T-cell (primary cell): ENCODE data around the gene NCAPG2. TPM values are rescaled to one million over a fixed set of nuclear protein-coding genes. Genes with fewer than 3 reads are reported as not detected.
A peak's percentile ranks its signal among the peaks of the same experiment; 100 is the strongest.

Source experiments
- ATAC-seq, 4 experiments: fragments of 200-7000 bp in 3 of 4; fragments of 150-1000 bp in 1 of 4; cut with Tn5 transposase; replicated peaks in 1 of 4; 1 replicate in 3 of 4; 2 replicates in 1 of 4; pipeline ENCODE4 v1.10.0; 2021; ENCODE audit warnings: moderate library complexity in 3 of 4, mild to moderate bottlenecking in 2 of 4, moderate number of reproducible peaks in 1 of 4
- CTCF ChIA-PET, 2 donors: fragments of 300-600 bp; sonication (Branson Sonifier 250); formaldehyde crosslinking; loops; one replicate each; lab custom pipeline; 2022; ENCODE audit warnings: antibody characterized with exemption in 2 of 2; lab: Charles Lee
- POLR2A ChIA-PET, 2 donors: fragments of 300-600 bp; sonication (Branson Sonifier 250); formaldehyde crosslinking; loops; one replicate each; lab custom pipeline; 2022; ENCODE audit warnings: antibody characterized with exemption in 2 of 2; lab: Charles Lee
- DNase-seq, 35 experiments: peaks; one replicate each; pipeline versions ENCODE4 v3.0.0 to v3.0.0-alpha.2; 2013 to 2023
- H3K27ac ChIP-seq: one replicate; pipeline ENCODE4 v1.5.1; 2013; ENCODE audit warnings: low read length
- H3K27me3 ChIP-seq, 2 experiments: replicated peaks in 1 of 2; 1 replicate in 1 of 2; 2 replicates in 1 of 2; pipeline versions ENCODE4 v1.6.1 to v1.7.0; 2013; ENCODE audit warnings: low read length in 1 of 2, mixed read lengths in 1 of 2; ENCODE audit not compliant: control insufficient read depth in 2 of 2, insufficient read depth in 2 of 2; ENCODE audit errors: extremely low read depth in 1 of 2
- H3K36me3 ChIP-seq, 2 donors: 1 replicate in 1 of 2; 2 replicates in 1 of 2; pipeline versions ENCODE4 v1.6.1 to v1.7.0; 2013; ENCODE audit warnings: low read length in 1 of 2; ENCODE audit not compliant: control insufficient read depth in 2 of 2, insufficient read depth in 1 of 2; ENCODE audit errors: extremely low read depth in 1 of 2
- H3K4me1 ChIP-seq, 2 experiments: 1 replicate in 1 of 2; 2 replicates in 1 of 2; pipeline versions ENCODE4 v1.6.1 to v1.7.0; 2013; ENCODE audit warnings: low read length in 2 of 2, mixed read lengths in 1 of 2; ENCODE audit not compliant: insufficient read depth in 2 of 2, control insufficient read depth in 1 of 2; ENCODE audit errors: extremely low read depth in 1 of 2
- H3K4me3 ChIP-seq, 2 donors: 1 replicate in 1 of 2; 2 replicates in 1 of 2; pipeline versions ENCODE4 v1.5.1 to v1.7.0; 2013; ENCODE audit warnings: mild to moderate bottlenecking in 2 of 2, low read length in 1 of 2, moderate library complexity in 1 of 2; ENCODE audit not compliant: control insufficient read depth in 1 of 2; ENCODE audit errors: extremely low read depth in 1 of 2
- H3K9me3 ChIP-seq: 2 replicates; pipeline ENCODE4 v1.7.0; 2013
- H3K27ac Mint-ChIP-seq, 2 donors: one replicate each; pipeline ENCODE4 v1.8.0; 2020 to 2021; ENCODE audit warnings: mild to moderate bottlenecking in 2 of 2, mixed read lengths in 2 of 2
- H3K27me3 Mint-ChIP-seq, 2 donors: one replicate each; pipeline ENCODE4 v1.8.0; 2021 to 2022; ENCODE audit warnings: mixed read lengths in 2 of 2
- H3K36me3 Mint-ChIP-seq: one replicate; pipeline ENCODE4 v1.8.0; 2021; ENCODE audit warnings: mixed read lengths
- H3K4me1 Mint-ChIP-seq, 3 donors: one replicate each; pipeline ENCODE4 v1.8.0; 2020 to 2022; ENCODE audit warnings: mixed read lengths in 3 of 3, mild to moderate bottlenecking in 1 of 3
- H3K4me3 Mint-ChIP-seq, 3 donors: one replicate each; pipeline ENCODE4 v1.8.0; 2020 to 2022; ENCODE audit warnings: mild to moderate bottlenecking in 3 of 3, mixed read lengths in 3 of 3, moderate library complexity in 3 of 3
- H3K9me3 Mint-ChIP-seq, 3 donors: one replicate each; pipeline ENCODE4 v1.8.0; 2020 to 2022; ENCODE audit warnings: mixed read lengths in 3 of 3
- WGBS: methylation state at CpG from one replicate; pipeline ENCODE4 v1.1.5; 2013; ENCODE audit warnings: missing lambda C conversion rate; ENCODE audit not compliant: insufficient coverage; 5-methylcytosine and 5-hydroxymethylcytosine counted together
- total RNA-seq, 35 experiments: library from RNA in 6 of 35; stranded (reverse) in 6 of 35; fragments of 120-200 nt in 1 of 35; gene quantifications; one replicate each; pipeline versions ENCODE4 v1.2.1 to v1.2.4 and lab custom pipeline; 2013 to 2026

Gene NCAPG2
- total RNA-seq, 5 donors from 2014 or later (not counting 1 experiment from before 2014, with no cell fraction given), result 6.2 to 14.7 (median 11.9) TPM

GRCh38 chr7:158749396-158749795 lies 44.8 kb upstream of the NCAPG2 start:
- no peak overlapping the region for H3K4me3 Mint-ChIP-seq
- H3K27me3 Mint-ChIP-seq, result no peaks in the 10 kb centered on the region
- H3K27me3 ChIP-seq, result no peaks in the 10 kb centered on the region
- ATAC-seq, result no peak
- H3K4me3 ChIP-seq, result no peak overlapping the region
- H3K36me3 Mint-ChIP-seq, result peaks cover 31% of the 10 kb centered on the region
- no peaks in the 10 kb centered on the region for H3K9me3 Mint-ChIP-seq
- no peaks in the 10 kb centered on the region for H3K4me1 ChIP-seq
- no peak overlapping the region for H3K27ac ChIP-seq
- H3K9me3 ChIP-seq, result no peaks in the 10 kb centered on the region
- no peak overlapping the region for H3K27ac Mint-ChIP-seq
- POLR2A ChIA-PET, result no interaction called here
- WGBS, result 97% methylated on average over 9 of the region's 9 CpGs
- peaks cover 11 to 75% of the 10 kb centered on the region in 2 donors for H3K36me3 ChIP-seq
- no peaks in the 10 kb centered on the region for H3K4me1 Mint-ChIP-seq
- CTCF ChIA-PET, result no interaction called here
- DNase-seq, result no peak

GRCh38 chr7:158748335-158748734 lies 43.7 kb upstream of the NCAPG2 start:
- H3K4me1 Mint-ChIP-seq, result no peaks in the 10 kb centered on the region
- POLR2A ChIA-PET, result no interaction called here

GRCh38 chr7:158747408-158747807 lies 42.8 kb upstream of the NCAPG2 start:
- Mint-ChIP-seq H3K27me3 (no peaks in the 10 kb centered on the region), H3K27ac (no peak overlapping the region), H3K9me3 (no peaks in the 10 kb centered on the region), H3K36me3 (peaks cover 40% of the 10 kb centered on the region), H3K4me1 (no peaks in the 10 kb centered on the region), H3K4me3 (no peak overlapping the region)
- CTCF ChIA-PET, result no interaction called here
- Histone ChIP-seq H3K27ac (no peak overlapping the region), H3K4me1 (no peaks in the 10 kb centered on the region), H3K4me3 (no peak overlapping the region), H3K27me3 (no peaks in the 10 kb centered on the region), H3K36me3 (peaks cover 10 to 77% of the 10 kb centered on the region in 2 donors), H3K9me3 (no peaks in the 10 kb centered on the region)
- POLR2A ChIA-PET, result no interaction called here
- 100% methylated on average over 7 of the region's 10 CpGs for WGBS
- ATAC-seq, result no peak
- DNase-seq, result no peak

More at GRCh38 chr7:158748335-158748734, 43.7 kb upstream of the NCAPG2 start:
- no peak overlapping the region for H3K27ac ChIP-seq
- no peaks in the 10 kb centered on the region for H3K27me3 ChIP-seq
- Mint-ChIP-seq H3K36me3 (peaks cover 33% of the 10 kb centered on the region), H3K27ac (no peak overlapping the region), H3K9me3 (no peaks in the 10 kb centered on the region), H3K27me3 (no peaks in the 10 kb centered on the region), H3K4me3 (no peak overlapping the region)
- H3K4me1 ChIP-seq, result no peaks in the 10 kb centered on the region
- H3K4me3 ChIP-seq, result no peak overlapping the region
- ATAC-seq, result no peak
- H3K9me3 ChIP-seq, result no peaks in the 10 kb centered on the region
- no peak for DNase-seq
- 83% methylated on average over 9 of the region's 10 CpGs for WGBS
- CTCF ChIA-PET, result interaction anchor here in 1 of 2 donors (1.0 kb wide), 1 partner anchor 228 kb away, joined by 3 read pairs; no protein-coding TSS in a partner anchor
- H3K36me3 ChIP-seq, result peaks cover 13 to 72% of the 10 kb centered on the region in 2 donors

- DNase-seq (no peak), ATAC-seq (no peak)
- Mint-ChIP-seq H3K9me3 (no peaks in the 10 kb centered on the region), H3K27me3 (no peaks in the 10 kb centered on the region), H3K4me1 (no peaks in the 10 kb centered on the region), H3K4me3 (no peak overlapping the region), H3K36me3 (peaks cover 43% of the 10 kb centered on the region), H3K27ac (no peak overlapping the region)
- H3K27ac ChIP-seq, result no peak overlapping the region
- H3K9me3 ChIP-seq, result no peaks in the 10 kb centered on the region
- no peaks in the 10 kb centered on the region for H3K27me3 ChIP-seq
- H3K4me3 ChIP-seq, result no peak overlapping the region
- H3K36me3 ChIP-seq, result peaks cover 10 to 77% of the 10 kb centered on the region in 2 donors
- ChIA-PET POLR2A (no interaction called here), CTCF (no interaction called here)
- WGBS, result 90% methylated on average over 8 of the region's 9 CpGs
- no peaks in the 10 kb centered on the region for H3K4me1 ChIP-seq
Measured at GRCh38 chr7:158746957-158747356, 42.4 kb upstream of the NCAPG2 start.

GRCh38 chr7:158745057-158745715 lies 40.6 kb upstream of the NCAPG2 start:
- Mint-ChIP-seq H3K27ac (no peak overlapping the region), H3K4me1 (peaks cover 0 to 7% (median 6%) of the 10 kb centered on the region in 3 donors), H3K36me3 (peaks cover 53% of the 10 kb centered on the region), H3K4me3 (no peak overlapping the region), H3K9me3 (no peaks in the 10 kb centered on the region), H3K27me3 (no peaks in the 10 kb centered on the region)
- peak overlapping the region; percentile 17 for H3K27ac ChIP-seq
- H3K27me3 ChIP-seq, result no peaks in the 10 kb centered on the region
- no peak for DNase-seq
- CTCF ChIA-PET, result no interaction called here
- ATAC-seq, result no peak
- POLR2A ChIA-PET, result interaction anchor here (0.6 to 1.0 kb wide), 2 partner anchors 13 to 82 kb away, joined by 4 to 8 read pairs; no protein-coding TSS in a partner anchor
- no peaks in the 10 kb centered on the region for H3K9me3 ChIP-seq
- 100% methylated on average over 1 of the region's 10 CpGs for WGBS
- no peaks in the 10 kb centered on the region for H3K4me1 ChIP-seq
- peaks cover 19 to 83% of the 10 kb centered on the region in 2 donors for H3K36me3 ChIP-seq
- H3K4me3 ChIP-seq, result no peak overlapping the region

GRCh38 chr7:158744070-158744469 lies 39.5 kb upstream of the NCAPG2 start:
- Histone ChIP-seq H3K27ac (no peak overlapping the region), H3K4me1 (no peaks in the 10 kb centered on the region), H3K36me3 (peaks cover 25 to 85% of the 10 kb centered on the region in 2 donors), H3K9me3 (no peaks in the 10 kb centered on the region), H3K4me3 (no peak overlapping the region), H3K27me3 (no peaks in the 10 kb centered on the region)
- Mint-ChIP-seq H3K4me3 (no peak overlapping the region), H3K27ac (no peak overlapping the region), H3K9me3 (no peaks in the 10 kb centered on the region), H3K36me3 (peaks cover 48% of the 10 kb centered on the region), H3K4me1 (peaks cover 0 to 8% (median 6%) of the 10 kb centered on the region in 3 donors), H3K27me3 (no peaks in the 10 kb centered on the region)
- DNase-seq (no peak), ATAC-seq (no peak)
- ChIA-PET CTCF (no interaction called here), POLR2A (no interaction called here)
- no CpG with 5 or more reads among the region's 4 CpGs for WGBS
